Fibroblast of lung (primary cell): ENCODE measurements around the gene BAG3.

Experiments used
- CTCF ChIP-seq, 2 donors: IDR thresholded peaks in 1 of 2; conservative IDR thresholded peaks in 1 of 2; 1 replicate in 1 of 2; 2 replicates in 1 of 2; pipeline ENCODE4 v1.5.1; 2011 to 2012; ENCODE audit warnings: low read length in 2 of 2, control low read depth in 1 of 2, inconsistent platforms in 1 of 2, low read depth in 1 of 2, mild to moderate bottlenecking in 1 of 2
- EZH2 ChIP-seq: IDR thresholded peaks from 2 replicates; pipeline ENCODE4 v1.5.1; 2012; ENCODE audit warnings: low read length, control low read depth, mild to moderate bottlenecking; ENCODE audit errors: missing control alignments

- TF ChIP-seq CTCF (conservative IDR thresholded peaks at IDR 0.05 in 1 of 2, IDR thresholded peaks at IDR 0.05 in 1 of 2; ENCODE audit: low read depth in 1 of 2, low read length in 2 of 2) (no peak), EZH2 (no peak)
These were observed 17.3 kb downstream of the BAG3 start for GRCh38 chr10:119668461-119668860.
